H54 (cell line): Measurements from ENCODE around the gene CUEDC1.

Experiments used
- DNase-seq: peaks from one replicate; pipeline ENCODE4 v3.0.0; 2011; ENCODE audit warnings: low spot score, mixed read lengths; ENCODE audit not compliant: insufficient read length
- FAIRE-seq: peaks from 3 replicates; lab custom pipeline; 2011; peaks lifted over from hg19 to GRCh38; lab: Jason Lieb, UNC
- POLR2A ChIP-seq: IDR thresholded peaks from 2 replicates; pipeline ENCODE4 v1.6.1; 2011; ENCODE audit warnings: low read depth, mild to moderate bottlenecking, low read length

The CUEDC1 gene

GRCh38 chr17:57944908-57945307, 10.3 kb downstream of the CUEDC1 start:
- FAIRE-seq (no peak), DNase-seq (no peak)
- no peak for TF ChIP-seq POLR2A

DNA sequence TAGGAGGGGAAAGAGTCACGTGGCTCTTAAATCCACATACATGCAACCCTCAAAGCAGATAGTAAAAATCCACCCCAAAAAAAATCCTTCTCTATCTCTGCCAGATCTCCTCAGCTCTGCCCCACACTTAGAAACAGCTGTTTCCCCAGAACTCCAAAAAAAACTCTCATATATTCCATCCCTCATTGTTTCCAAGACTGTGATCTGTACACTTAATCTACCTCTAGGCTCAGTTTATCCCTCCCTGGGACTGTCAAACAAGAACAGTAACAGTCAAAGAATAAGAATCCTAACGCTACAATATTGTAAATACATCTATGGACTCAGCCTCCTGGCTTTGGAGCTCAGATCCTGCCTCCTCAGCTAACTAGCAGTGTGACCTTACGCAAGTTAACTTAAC, 11.6 kb downstream of the CUEDC1 start:
- no peak for TF ChIP-seq POLR2A
- DNase-seq (no peak), FAIRE-seq (no peak)

DNA sequence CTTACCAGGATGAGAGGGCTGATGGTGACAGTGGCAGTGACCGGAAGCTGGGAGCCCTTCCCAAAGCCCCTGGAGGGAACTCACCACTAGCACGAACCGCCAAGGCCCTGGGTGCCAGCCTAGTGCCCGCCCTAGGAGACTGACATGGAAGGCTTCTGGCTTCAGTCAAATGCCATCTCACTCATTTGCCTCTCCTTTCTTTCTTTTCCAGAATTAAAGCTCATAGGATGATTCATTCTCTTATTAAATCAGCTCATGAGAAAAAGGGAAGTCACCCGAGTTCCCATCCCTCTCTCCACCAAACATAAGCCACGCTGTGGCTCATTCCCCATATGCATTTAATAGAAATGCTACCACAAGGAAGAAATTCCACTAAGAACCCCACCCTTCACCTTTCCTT, 12.1 kb downstream of the CUEDC1 start:
- FAIRE-seq = no peak
- no peak for DNase-seq
- TF ChIP-seq POLR2A = no peak

GRCh38 chr17:57941384-57942370, 13.5 kb downstream of the CUEDC1 start:
- no peak for FAIRE-seq

DNA sequence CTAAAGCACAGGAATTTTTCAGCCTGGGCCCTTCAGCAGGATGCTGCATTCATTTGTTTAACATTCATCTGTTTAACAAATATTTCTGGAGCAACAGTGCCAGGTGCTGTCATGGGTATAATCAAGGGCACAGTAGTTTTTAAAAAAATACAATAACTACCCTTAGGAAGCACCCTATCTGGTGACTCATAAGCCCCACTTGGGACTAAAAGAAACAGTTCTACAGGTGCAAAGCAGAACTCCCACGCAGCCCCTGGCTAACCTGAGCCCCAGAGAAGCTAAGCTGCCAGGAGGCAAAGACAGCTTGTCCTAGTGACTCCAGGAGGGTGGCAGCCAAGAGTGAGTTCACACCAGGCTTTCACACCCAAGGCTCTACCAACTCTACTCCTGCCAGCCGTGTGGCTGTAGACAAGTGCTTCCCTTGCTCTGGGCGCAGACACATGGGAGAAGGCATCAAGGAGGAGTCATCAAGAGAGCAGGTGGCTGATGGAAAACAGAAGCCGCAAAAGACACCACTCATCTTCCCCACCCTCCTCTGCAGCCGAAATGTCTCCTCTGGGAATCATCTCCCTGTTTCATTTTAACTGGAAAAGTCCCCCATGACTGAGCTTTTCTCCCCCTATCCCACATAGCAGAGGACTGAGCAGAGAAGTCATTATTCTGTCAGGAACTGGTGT, 14.4 kb downstream of the CUEDC1 start:
- no peak for FAIRE-seq
- DNase-seq = no peak
- no peak for TF ChIP-seq POLR2A

More at GRCh38 chr17:57941384-57942370, 13.5 kb downstream of the CUEDC1 start:
- TF ChIP-seq POLR2A = no peak
- no peak for DNase-seq

- FAIRE-seq = no peak
These were observed 15.0 kb downstream of the CUEDC1 start for GRCh38 chr17:57940231-57940630.

DNA sequence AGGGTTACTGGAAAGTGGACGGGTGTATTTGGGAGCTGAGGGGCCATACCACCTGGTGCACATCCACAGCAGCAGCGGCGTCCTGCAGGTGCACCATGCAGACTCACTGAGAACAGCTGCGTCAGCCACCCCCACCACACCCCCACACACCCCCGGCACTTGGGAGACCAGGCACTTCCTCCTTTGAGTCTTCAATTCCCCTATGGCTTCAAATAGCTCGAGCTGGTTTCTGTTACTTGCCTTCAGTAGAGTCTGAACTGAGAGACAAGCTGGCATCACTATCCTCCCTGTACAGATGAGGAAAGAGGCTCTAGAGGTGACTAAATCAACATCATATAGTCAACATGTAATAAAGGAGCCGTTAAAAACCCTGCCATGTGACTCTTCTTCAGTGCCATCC, 15.4 kb downstream of the CUEDC1 start:
- FAIRE-seq (no peak), DNase-seq (no peak)
- no peak for TF ChIP-seq POLR2A

More at GRCh38 chr17:57940231-57940630, 15.0 kb downstream of the CUEDC1 start:
- DNase-seq = no peak
- no peak for TF ChIP-seq POLR2A

GRCh38 chr17:57938061-57938502, 17.1 kb downstream of the CUEDC1 start:
- no peak for TF ChIP-seq POLR2A
- no peak for FAIRE-seq
- DNase-seq = no peak

GRCh38 chr17:57937492-57937891, 17.7 kb downstream of the CUEDC1 start:
- no peak for FAIRE-seq

GRCh38 chr17:57935833-57936807, 19.1 kb downstream of the CUEDC1 start:
- TF ChIP-seq POLR2A = no peak
- FAIRE-seq = no peak
- no peak for DNase-seq

More at GRCh38 chr17:57937492-57937891, 17.7 kb downstream of the CUEDC1 start:
- DNase-seq = no peak
- no peak for TF ChIP-seq POLR2A

- FAIRE-seq (no peak), DNase-seq (no peak)
- no peak for TF ChIP-seq POLR2A
These were observed 23.6 kb downstream of the CUEDC1 start for GRCh38 chr17:57931488-57932137.

DNA sequence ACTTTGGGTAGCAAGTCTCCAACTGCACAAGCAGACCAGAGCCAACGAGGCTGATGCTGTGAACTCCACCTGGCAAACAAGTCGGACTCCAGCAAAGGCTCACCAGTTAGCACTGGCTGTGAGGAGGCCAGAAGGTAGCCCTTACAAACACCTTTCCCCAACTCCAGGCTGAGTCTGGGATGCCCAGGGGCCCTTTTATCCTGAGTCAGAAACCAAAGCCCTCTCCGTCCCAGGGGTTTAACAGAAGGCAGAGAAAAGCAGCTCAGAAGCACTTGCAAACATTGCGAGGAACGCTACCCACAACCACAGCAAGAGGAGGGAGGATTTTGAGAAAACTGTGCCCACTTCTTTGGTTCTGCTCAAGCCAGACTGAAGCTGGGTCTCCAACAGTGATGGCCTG, 25.0 kb downstream of the CUEDC1 start:
- TF ChIP-seq POLR2A = no peak
- no peak for DNase-seq
- FAIRE-seq = no peak

DNA sequence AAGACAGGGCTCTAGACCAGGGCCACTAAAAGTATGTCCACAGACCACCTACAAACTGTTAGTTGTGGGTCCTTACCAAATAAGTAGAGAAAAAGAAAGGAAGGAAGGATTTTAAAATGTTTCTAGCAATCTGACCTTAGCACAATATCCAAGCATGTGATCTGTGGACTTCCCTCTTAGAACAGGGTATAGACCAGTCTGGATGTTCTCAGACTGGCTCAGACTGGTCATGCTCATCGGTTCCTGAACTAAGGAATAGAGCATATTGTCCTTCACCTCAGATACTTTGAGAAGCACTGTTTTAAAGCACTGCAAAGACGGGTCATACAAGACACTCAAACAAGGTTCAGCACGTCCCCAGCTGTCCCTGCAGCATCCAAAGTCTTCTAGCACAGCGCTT, 25.8 kb downstream of the CUEDC1 start:
- DNase-seq = no peak
- TF ChIP-seq POLR2A = no peak
- no peak for FAIRE-seq
